HG03039 (cell line): ENCODE data around the gene SAGE1.
"Not testable (repeated sequence)": the region's sequence is repeated elsewhere in the genome, so short reads cannot be mapped to it uniquely, and the experiment has no call there.

Source experiments
- ATAC-seq: cut with Tn5 transposase; IDR thresholded peaks from one replicate; pipeline ENCODE4 v1.9.1; 2021; ENCODE audit warnings: mild to moderate bottlenecking, moderate library complexity; ENCODE audit not compliant: unreplicated experiment

SAGE1 gene

GRCh38 chrX:135893294-135893817 lies at the start of gene SAGE1, which contains the start of gene CT45A10:
Gene SAGE1, plus strand, starts transcription at chrX:135893716. Its CDS starts 2,527 bp downstream, at chrX:135896243.
Gene CT45A10, minus strand, starts transcription at chrX:135893444. Its CDS starts 8,100 bp downstream, at chrX:135885344.
- ATAC-seq, result no peak

GRCh38 chrX:135854438-135854837 lies 39.1 kb upstream of the SAGE1 start, which contains the start of gene CT45A8:
Gene CT45A8, minus strand, starts transcription at chrX:135854538. Its CDS starts 3,755 bp downstream, at chrX:135850783.
- ATAC-seq, result not testable (repeated sequence)

GRCh38 chrX:135871712-135872111 lies 21.8 kb upstream of the SAGE1 start, which contains the start of gene CT45A9:
Gene CT45A9, minus strand, starts transcription at chrX:135871812. Its CDS starts 3,751 bp downstream, at chrX:135868061.
- not testable (repeated sequence) for ATAC-seq

GRCh38 chrX:135882741-135883140 lies 10.8 kb upstream of the SAGE1 start:
- ATAC-seq, result not testable (repeated sequence)

GRCh38 chrX:135888230-135888629 lies 5.3 kb upstream of the SAGE1 start:
- ATAC-seq, result not testable (repeated sequence)

- not testable (repeated sequence) for ATAC-seq
Measured at GRCh38 chrX:135888976-135889375, 4.5 kb upstream of the SAGE1 start.

GRCh38 chrX:135890087-135890585 lies 3.4 kb upstream of the SAGE1 start:
- ATAC-seq, result no peak

GRCh38 chrX:135892781-135893180 lies 735 bp upstream of the SAGE1 start:
- no peak for ATAC-seq

GRCh38 chrX:135910251-135910650 lies 16.7 kb downstream of the SAGE1 start:
- ATAC-seq, result no peak

- no peak for ATAC-seq
Measured at GRCh38 chrX:135914404-135914803, 20.9 kb downstream of the SAGE1 start.

- ATAC-seq, result not testable (repeated sequence)
Measured at GRCh38 chrX:135920516-135920915, 27.0 kb downstream of the SAGE1 start.

- no peak for ATAC-seq
Measured at GRCh38 chrX:135923353-135923752, 29.8 kb downstream of the SAGE1 start.

GRCh38 chrX:135927897-135928296 lies 34.4 kb downstream of the SAGE1 start:
- ATAC-seq, result no peak

GRCh38 chrX:135931644-135932487 lies 38.4 kb downstream of the SAGE1 start:
- no peak for ATAC-seq

- ATAC-seq, result no peak
Measured at GRCh38 chrX:135944486-135944885, 51.0 kb downstream of the SAGE1 start.

- ATAC-seq, result no peak
Measured at GRCh38 chrX:135951291-135951690, 57.8 kb downstream of the SAGE1 start.
